OCI-LY3 (cell line): ENCODE measurements around the gene CYYR1.
"Not testable (repeated sequence)": the region's sequence is repeated elsewhere in the genome, so short reads cannot be mapped to it uniquely, and the experiment has no call there.

Source experiments
- H2AFZ ChIP-seq: fragments of 200-600, 300-600 bp; shearing (Covaris generic); 2 replicates; pipeline ENCODE4 v1.6.0; 2014; ENCODE audit warnings: antibody characterized with exemption, low read depth, low read length
- H3K27ac ChIP-seq: fragments of 200-600, 300-600 bp; sonication (generic); 2 replicates; pipeline ENCODE4 v1.5.1; 2014; ENCODE audit warnings: mild to moderate bottlenecking, low read length, moderate library complexity, mixed read lengths
- H3K27me3 ChIP-seq: fragments of 200-600, 300-600 bp; sonication (generic); 2 replicates; pipeline ENCODE4 v1.6.1; 2014; ENCODE audit warnings: low read depth, low read length, mixed read lengths
- H3K36me3 ChIP-seq: fragments of 200-600, 300-600 bp; sonication (generic); replicated peaks from 2 replicates; pipeline ENCODE3; 2014; ENCODE audit warnings: low read depth, low read length, mixed read lengths
- H3K4me1 ChIP-seq: fragments of 300-600, 200-600 bp; sonication (generic); 2 replicates; pipeline ENCODE4 v1.6.1; 2014; ENCODE audit warnings: low read length, mixed read lengths
- H3K4me2 ChIP-seq: fragments of 200-600, 300-600 bp; sonication (generic); 2 replicates; pipeline ENCODE4 v1.6.1; 2014; ENCODE audit warnings: low read length, mixed read lengths
- H3K4me3 ChIP-seq: fragments of 300-600, 200-600 bp; sonication (generic); 2 replicates; pipeline ENCODE4 v1.5.1; 2014; ENCODE audit warnings: antibody characterized with exemption, mild to moderate bottlenecking, low read length, moderate library complexity
- H3K79me2 ChIP-seq: fragments of 300-600, 200-600 bp; shearing (Covaris generic); 2 replicates; pipeline ENCODE4 v1.6.1; 2014; ENCODE audit warnings: mild to moderate bottlenecking, low read length, mixed read lengths
- H3K9ac ChIP-seq: fragments of 300-600, 200-600 bp; shearing (Covaris generic); 2 replicates; pipeline ENCODE4 v1.6.0; 2014; ENCODE audit warnings: mild to moderate bottlenecking, low read length, moderate library complexity
- H3K9me3 ChIP-seq: fragments of 200-600, 300-600 bp; shearing (Covaris generic); 2 replicates; pipeline ENCODE4 v1.6.1; 2014; ENCODE audit warnings: low read length, mixed read lengths; ENCODE audit not compliant: insufficient read depth
- H4K20me1 ChIP-seq: fragments of 200-600, 300-600 bp; sonication (generic); 2 replicates; pipeline ENCODE4 v1.6.1; 2016; ENCODE audit warnings: low read length, mixed read lengths; ENCODE audit not compliant: insufficient read depth
- CTCF ChIP-seq: fragments of 200-600, 300-600 bp; sonication (generic); IDR thresholded peaks from 2 replicates; pipeline ENCODE4 v1.5.1; 2014; ENCODE audit warnings: antibody characterized with exemption, low read length, low read depth
- EZH2phosphoT487 ChIP-seq: fragments of 200-600 bp; shearing (Covaris generic); IDR thresholded peaks from 2 replicates; pipeline ENCODE4 v1.6.1; 2018; ENCODE audit warnings: antibody characterized with exemption, mixed run types, low read depth

Gene CYYR1

GRCh38 chr21:26465916-26466315 lies 107.2 kb downstream of the CYYR1 start:
- TF ChIP-seq CTCF (no peak), EZH2phosphoT487 (no peak)
- no peak overlapping the region for H3K9ac ChIP-seq
- H3K27ac ChIP-seq, result no peak overlapping the region
- 0 out of 2 replicates have a peak, but pooled peaks cover 7% of the 10 kb centered on the region for H3K9me3 ChIP-seq
- no peaks in the 10 kb centered on the region for H3K27me3 ChIP-seq
- no peak overlapping the region for H3K4me2 ChIP-seq
- H4K20me1 ChIP-seq, result no peaks in the 10 kb centered on the region
- H3K79me2 ChIP-seq, result no peaks in the 10 kb centered on the region
- H3K4me3 ChIP-seq, result no peak overlapping the region
- peaks cover 20% of the 10 kb centered on the region for H3K4me1 ChIP-seq
- no peak overlapping the region for H2AFZ ChIP-seq
- H3K36me3 ChIP-seq, result peaks cover 7% of the 10 kb centered on the region

- Histone ChIP-seq H3K36me3 (no peaks in the 10 kb centered on the region), H3K4me2 (no peak overlapping the region), H3K79me2 (no peaks in the 10 kb centered on the region), H3K9me3 (no peaks in the 10 kb centered on the region), H2AFZ (no peak overlapping the region), H3K4me1 (peaks cover 5% of the 10 kb centered on the region; the same call in 1 of the 2 replicates), H3K27ac (no peak overlapping the region), H3K9ac (no peak overlapping the region), H3K27me3 (no peaks in the 10 kb centered on the region), H4K20me1 (no peaks in the 10 kb centered on the region), H3K4me3 (no peak overlapping the region)
- TF ChIP-seq CTCF (no peak), EZH2phosphoT487 (no peak)
Measured at GRCh38 chr21:26461500-26461899, 111.6 kb downstream of the CYYR1 start.

GRCh38 chr21:26460621-26461020 lies 112.5 kb downstream of the CYYR1 start:
- no peak overlapping the region for H3K4me3 ChIP-seq
- H3K27ac ChIP-seq, result no peak overlapping the region
- H3K9me3 ChIP-seq, result no peaks in the 10 kb centered on the region
- H2AFZ ChIP-seq, result no peak overlapping the region
- no peaks in the 10 kb centered on the region for H3K79me2 ChIP-seq
- H4K20me1 ChIP-seq, result no peaks in the 10 kb centered on the region
- H3K27me3 ChIP-seq, result no peaks in the 10 kb centered on the region
- no peak overlapping the region for H3K4me2 ChIP-seq
- no peak for TF ChIP-seq CTCF
- no peak for TF ChIP-seq EZH2phosphoT487
- H3K9ac ChIP-seq, result no peak overlapping the region
- peaks cover 11% of the 10 kb centered on the region for H3K4me1 ChIP-seq
- no peaks in the 10 kb centered on the region for H3K36me3 ChIP-seq

- not testable (repeated sequence) for H3K9ac ChIP-seq, H2AFZ ChIP-seq, H3K9me3 ChIP-seq, H3K79me2 ChIP-seq, H4K20me1 ChIP-seq, H3K4me3 ChIP-seq, H3K27ac ChIP-seq, H3K4me2 ChIP-seq, H3K36me3 ChIP-seq, H3K27me3 ChIP-seq
- H3K4me1 ChIP-seq, result peaks cover 13% of the 10 kb centered on the region
Measured at GRCh38 chr21:26458854-26459253, 114.2 kb downstream of the CYYR1 start.

GRCh38 chr21:26457817-26458216 lies 115.3 kb downstream of the CYYR1 start:
- no peaks in the 10 kb centered on the region for H3K9me3 ChIP-seq
- no peak overlapping the region for H2AFZ ChIP-seq
- no peaks in the 10 kb centered on the region for H3K79me2 ChIP-seq
- H4K20me1 ChIP-seq, result no peaks in the 10 kb centered on the region
- H3K36me3 ChIP-seq, result no peaks in the 10 kb centered on the region
- no peak for TF ChIP-seq CTCF
- no peak for TF ChIP-seq EZH2phosphoT487
- no peak overlapping the region for H3K4me2 ChIP-seq
- H3K27me3 ChIP-seq, result no peaks in the 10 kb centered on the region
- H3K27ac ChIP-seq, result no peak overlapping the region
- H3K9ac ChIP-seq, result no peak overlapping the region
- H3K4me3 ChIP-seq, result no peak overlapping the region
- H3K4me1 ChIP-seq, result peaks cover 12% of the 10 kb centered on the region
